NCI-H2171 treated with DMSO at 0.1 percent for 48 hours (cell line): ENCODE results near the gene ARPC4.

Source experiments
- DNase-seq: peaks from one replicate; lab custom pipeline; 2025; lab: John Stamatoyannopoulos, UW

Gene ARPC4

GRCh38 chr3:9793161-9793781, 389 bp downstream of the ARPC4 start:
- no peak for DNase-seq

DNA sequence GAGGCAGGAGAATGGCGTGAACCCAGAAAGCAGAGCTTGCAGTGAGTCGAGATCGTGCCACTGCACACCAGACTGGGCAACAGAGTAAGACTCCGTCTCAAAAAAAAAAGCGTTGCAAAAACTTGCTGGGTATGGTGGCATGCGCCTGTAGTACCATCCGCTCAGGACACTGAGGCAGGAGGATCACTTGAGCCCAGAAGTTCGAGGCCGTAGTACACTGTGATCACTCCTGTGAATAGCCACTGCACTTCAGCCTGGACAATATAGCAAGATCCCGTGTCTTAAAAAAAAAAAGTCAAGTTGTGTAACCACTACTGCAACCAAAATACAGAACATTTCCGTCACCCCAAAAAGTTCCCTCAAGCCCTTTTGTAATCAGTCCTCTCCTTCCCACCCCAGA, 1.5 kb downstream of the ARPC4 start:
- DNase-seq = no peak

DNA sequence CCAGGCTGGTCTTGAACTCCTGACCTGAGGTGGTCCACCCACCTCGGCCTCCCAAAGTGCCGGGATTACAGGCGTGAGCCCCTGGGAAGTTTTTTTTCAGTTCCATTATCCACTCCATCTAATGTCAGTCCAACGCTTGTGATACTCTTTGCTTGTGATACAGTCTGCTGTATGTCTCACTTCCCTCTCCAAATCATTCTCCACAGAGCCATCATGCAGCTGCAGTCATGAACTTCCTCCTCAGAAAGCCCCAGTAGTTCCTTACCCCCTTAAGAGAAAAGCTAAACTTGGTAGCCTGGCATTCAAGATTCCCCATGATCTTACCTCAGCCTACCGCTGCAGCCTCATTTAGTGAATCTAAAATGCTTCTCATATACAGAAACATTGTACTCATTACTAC, 2.3 kb downstream of the ARPC4 start:
- no peak for DNase-seq

- DNase-seq = no peak
Measured at GRCh38 chr3:9797196-9797945, 4.5 kb downstream of the ARPC4 start.

- DNase-seq = no peak
Measured at GRCh38 chr3:9800529-9800928, 7.6 kb downstream of the ARPC4 start.

DNA sequence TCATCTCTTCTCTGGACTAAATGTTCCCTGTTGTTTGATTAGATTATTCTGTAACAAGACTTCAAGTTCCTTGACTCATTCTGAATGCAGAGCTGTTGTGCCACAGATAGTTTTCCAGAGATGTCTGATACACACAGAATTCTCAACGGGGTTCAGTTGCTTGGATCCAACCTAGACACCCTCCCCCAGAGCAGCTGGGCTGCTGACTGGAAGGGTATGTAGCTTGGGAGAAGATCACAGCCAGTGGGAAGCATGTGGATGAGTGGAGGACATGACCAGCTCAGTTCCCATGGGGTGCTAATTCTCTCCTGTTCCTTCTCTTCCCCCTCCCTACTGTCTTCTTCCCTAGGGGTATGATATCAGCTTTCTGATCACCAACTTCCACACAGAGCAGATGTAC, 10.6 kb downstream of the ARPC4 start:
- DNase-seq = no peak

DNA sequence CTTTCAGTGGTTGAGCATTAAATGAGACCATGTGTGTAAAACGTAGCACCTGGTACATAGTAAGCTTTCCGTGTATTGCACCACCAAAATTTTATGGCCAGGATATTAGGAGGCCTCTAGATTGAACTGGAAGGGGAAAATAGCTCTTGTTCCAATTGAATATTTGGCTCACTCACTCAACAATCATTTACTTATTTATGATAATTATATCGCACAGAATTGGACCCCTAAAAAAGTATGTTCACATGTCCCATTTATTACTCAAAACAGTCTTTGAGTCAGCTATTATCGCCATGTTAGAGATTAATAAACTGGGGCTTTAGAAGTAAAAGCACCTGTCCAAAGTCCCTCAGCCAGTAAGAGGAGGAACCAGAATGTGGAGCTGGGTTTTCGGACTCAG, 12.1 kb downstream of the ARPC4 start:
- DNase-seq = no peak

DNA sequence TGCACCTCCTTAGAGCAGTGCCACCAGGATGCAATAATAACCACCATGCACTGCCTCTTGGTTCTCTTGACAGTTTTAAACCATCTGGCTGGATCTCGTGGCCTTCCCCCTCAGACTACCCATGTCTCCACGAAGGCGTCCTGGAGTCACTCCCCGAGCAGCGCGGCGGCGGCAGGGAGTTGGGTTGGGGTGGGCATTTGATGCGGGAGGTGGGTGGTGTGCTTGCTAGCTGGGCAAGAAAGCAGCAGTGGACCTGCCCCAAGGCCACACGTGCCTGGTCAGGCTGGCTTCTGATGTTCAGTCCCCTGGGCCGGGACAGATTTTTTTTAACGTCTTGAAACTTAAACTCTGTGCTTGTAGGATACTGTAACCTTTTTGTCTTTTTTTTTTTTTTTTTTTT, 13.3 kb downstream of the ARPC4 start:
- DNase-seq = no peak

- peak; percentile 59 for DNase-seq
Measured at GRCh38 chr3:9806688-9807589, 14.1 kb downstream of the ARPC4 start.

DNA sequence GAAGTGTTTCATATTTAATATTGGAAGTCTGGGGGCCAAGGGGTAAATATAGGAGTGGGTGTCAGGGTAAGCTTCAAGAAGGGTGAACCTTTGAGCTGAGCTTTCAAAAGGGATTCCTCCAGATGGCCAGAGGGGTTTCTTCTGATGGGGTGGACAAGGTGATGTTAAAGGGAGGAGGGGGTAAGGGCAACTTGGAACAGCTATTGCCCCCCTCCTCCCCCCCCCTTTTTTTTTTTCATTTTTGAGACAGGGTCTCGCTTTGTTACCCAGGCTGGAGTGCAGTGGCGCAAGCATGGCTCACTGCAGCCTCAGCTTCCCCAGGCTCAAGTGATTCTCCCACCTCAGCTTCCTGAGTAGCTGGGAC, 15.1 kb downstream of the ARPC4 start:
- no peak for DNase-seq

DNA sequence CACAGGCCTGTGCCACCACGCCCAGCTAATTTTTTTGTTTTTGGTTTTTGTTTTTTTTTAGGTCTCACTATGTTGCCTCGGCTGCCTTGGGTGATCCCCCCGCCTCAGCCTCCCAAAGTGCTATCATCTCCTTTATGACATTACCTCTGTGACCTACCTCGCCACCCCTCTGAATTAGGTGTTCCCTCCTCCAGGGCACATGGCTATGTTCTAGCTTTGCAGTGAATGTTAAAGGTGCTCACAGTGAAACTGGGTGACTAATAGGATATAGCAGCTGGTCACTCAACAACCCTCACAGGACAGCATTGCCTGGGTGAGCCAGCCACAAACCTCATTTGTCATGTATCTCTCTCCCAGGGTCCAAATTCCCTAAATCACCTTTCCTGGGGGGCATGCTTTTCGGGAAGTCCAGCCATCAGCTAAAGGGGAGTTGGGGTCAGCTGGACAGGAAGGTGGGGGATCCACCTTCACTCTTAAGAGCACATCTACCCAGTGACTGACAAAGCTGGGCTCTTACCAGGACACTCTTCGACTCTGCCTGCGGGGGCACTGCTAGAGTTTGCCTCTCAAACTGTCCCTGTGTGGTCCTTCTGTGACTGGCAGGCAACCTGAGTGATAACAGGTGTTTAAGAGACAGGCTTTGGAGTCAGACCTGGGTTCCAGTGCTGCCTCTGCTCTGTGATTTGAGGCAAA, 15.6 kb downstream of the ARPC4 start:
- peak; percentile 55 for DNase-seq

DNA sequence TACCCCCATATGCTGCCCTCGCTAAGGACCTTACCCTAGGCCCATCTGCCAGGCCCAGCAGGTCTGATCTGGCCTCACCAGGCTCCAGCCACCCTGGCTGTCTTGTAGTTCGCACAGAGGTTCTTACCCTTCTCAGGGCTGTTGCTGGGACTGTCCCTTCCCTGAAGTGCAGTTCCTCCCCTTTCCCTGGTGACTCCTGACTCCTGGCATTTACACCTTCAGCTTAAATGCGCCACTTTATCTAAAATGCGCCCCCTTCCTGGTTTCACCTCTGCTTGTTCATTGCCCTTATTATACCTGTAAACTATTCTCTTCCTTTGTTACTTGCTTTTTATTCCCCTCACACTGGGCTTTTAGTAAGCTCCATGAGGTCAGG, 16.3 kb downstream of the ARPC4 start:
- DNase-seq = peak; percentile 28

- DNase-seq = peak; percentile 54
Measured at GRCh38 chr3:9809615-9810432, 16.9 kb downstream of the ARPC4 start, which contains the start of gene TTLL3. Gene TTLL3, plus strand, starts transcription at chr3:9810262. Its CDS starts 400 bp downstream, at chr3:9810662.

GRCh38 chr3:9810433-9810770, 17.5 kb downstream of the ARPC4 start:
- no peak for DNase-seq

DNA sequence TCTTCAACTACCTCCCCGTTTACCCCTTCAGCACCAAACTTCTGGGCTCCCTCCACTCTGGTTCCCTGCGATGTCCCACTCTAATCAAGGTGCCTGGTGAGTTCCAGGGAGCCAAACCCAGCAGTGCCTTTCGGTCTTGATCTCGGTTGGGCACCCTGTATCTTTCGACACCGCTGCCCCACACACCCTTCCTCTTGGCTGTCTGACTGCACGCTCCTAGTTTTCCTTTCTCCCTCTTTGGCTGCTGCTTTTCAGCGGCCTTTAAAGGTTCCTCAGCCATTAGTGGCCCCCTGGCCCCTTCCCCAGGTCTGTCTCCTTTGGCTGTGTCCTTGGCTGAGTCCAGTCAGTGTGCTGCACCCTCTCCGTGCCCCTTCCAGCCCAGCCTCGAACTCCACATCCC, 18.0 kb downstream of the ARPC4 start:
- DNase-seq = no peak

- DNase-seq = no peak
Measured at GRCh38 chr3:9812870-9813483, 20.1 kb downstream of the ARPC4 start.

DNA sequence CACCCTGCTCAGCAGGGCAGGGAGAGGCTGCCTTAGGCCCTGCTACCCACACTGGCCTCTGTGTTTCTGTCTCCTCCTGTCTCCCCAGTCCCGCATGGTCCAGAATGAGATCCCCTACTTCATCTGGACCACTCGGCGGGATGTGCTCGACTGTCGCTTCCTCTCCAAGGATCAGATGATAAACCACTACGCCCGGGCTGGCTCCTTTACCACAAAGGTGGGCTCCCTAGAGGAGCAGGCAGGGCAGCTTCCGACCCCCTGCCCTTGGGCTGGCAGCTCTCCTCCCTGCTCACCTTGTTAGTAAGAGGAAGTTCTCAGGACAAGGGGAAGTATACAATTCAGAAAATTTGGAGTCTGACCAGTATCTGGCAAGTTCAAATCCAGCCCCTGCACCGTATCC, 23.1 kb downstream of the ARPC4 start:
- no peak for DNase-seq

GRCh38 chr3:9817436-9817835, 24.6 kb downstream of the ARPC4 start:
- no peak for DNase-seq

DNA sequence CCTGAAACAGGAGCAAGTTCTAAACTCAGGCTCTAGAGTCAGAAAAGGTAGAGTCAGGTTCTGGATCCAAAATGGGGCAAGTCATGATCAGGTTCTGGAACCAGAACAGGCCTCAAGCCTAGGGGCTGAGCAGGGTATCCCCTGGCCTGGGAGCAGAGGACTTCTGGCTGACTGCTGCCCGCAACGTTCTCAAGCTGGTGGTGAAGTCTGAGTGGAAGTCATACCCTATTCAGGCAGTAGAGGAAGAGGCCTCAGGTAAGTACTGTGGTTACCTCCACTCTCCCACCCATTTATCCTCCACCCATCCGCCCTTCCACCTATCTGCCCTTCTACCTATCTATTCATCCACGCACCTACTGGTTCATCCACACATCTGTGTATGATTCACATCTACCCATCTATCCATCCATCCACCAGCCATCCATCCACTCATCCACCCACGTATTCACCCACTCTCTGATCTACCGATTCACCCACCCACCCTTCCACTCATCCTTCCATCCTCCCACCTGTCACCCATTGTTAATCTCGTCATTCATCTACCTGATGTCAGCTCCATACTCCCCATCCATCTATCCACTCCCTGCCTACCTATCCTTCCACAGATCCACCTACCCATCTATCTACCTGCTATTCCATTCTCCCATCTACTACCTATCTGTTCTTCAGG, 25.9 kb downstream of the ARPC4 start:
- DNase-seq = no peak

GRCh38 chr3:9820543-9820942, 27.7 kb downstream of the ARPC4 start:
- DNase-seq = no peak

GRCh38 chr3:9820946-9821345, 28.1 kb downstream of the ARPC4 start:
- no peak for DNase-seq
